GM12891 (cell line): Measurements from ENCODE around the gene PIKFYVE.

ENCODE experiments used
- POLR2A ChIP-seq: IDR thresholded peaks from 2 replicates; pipeline ENCODE4 v1.6.1; 2011; ENCODE audit warnings: low read depth, low read length, control low read depth
- POLR2AphosphoS5 ChIP-seq: IDR thresholded peaks from 2 replicates; pipeline ENCODE4 v1.6.1; 2011; ENCODE audit warnings: low read depth, low read length, control low read depth

- TF ChIP-seq POLR2A (no peak), POLR2AphosphoS5 (no peak)
These were observed 19.8 kb downstream of the PIKFYVE start for GRCh38 chr2:208285853-208286252.
